HG03575 (cell line): ENCODE measurements around the gene DBX1.
"Not testable (repeated sequence)": the region's sequence is repeated elsewhere in the genome, so short reads cannot be mapped to it uniquely, and the experiment has no call there.

Experiments used
- ATAC-seq: cut with Tn5 transposase; IDR thresholded peaks from one replicate; pipeline ENCODE4 v1.9.1; 2021; ENCODE audit not compliant: unreplicated experiment, insufficient number of reproducible peaks, low FRiP score; ENCODE audit errors: extremely low read depth

Gene DBX1

DNA sequence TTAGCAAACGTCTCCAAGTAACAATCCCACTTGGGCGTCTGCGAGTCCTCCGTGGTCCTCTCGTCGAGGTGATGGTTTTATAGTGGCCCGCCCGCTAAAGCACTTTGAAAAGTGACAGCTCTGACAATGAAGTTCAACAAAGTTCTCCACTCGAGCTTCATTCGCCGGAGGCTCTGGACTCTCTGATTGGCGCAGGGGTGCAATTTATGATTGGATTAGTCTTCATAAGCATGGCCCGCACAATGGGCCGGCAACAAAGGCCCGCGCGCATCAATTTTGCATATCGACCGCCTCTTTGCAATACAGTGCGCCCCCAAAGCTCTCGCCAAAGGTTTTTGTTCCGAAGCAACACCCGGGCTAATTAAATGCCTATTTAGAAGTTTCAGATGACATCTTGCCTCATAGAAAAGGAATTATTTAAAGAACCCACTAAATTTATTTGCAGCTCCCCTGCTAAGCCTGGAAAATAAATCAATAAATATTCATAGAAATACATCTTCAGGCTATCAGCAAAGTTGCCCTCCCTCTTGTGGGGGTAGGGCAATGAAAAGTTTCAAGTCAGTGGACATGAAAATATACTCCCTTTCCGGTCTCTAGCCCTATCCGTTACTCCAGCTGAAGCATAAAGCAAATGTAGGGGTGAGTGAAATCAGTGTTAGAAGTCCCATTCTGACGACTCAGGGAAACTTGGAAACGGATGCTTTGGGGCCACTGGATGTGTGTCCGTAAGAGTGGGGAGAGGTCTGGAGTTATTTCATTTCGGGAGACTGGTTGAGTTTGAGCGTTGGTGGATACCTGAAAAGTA is at the start of gene DBX1:
Gene DBX1, minus strand, starts transcription at position 51 of the 805 bp plus-strand sequence. CDS start 151 bp downstream, outside the sequence.
- no peak for ATAC-seq

DNA sequence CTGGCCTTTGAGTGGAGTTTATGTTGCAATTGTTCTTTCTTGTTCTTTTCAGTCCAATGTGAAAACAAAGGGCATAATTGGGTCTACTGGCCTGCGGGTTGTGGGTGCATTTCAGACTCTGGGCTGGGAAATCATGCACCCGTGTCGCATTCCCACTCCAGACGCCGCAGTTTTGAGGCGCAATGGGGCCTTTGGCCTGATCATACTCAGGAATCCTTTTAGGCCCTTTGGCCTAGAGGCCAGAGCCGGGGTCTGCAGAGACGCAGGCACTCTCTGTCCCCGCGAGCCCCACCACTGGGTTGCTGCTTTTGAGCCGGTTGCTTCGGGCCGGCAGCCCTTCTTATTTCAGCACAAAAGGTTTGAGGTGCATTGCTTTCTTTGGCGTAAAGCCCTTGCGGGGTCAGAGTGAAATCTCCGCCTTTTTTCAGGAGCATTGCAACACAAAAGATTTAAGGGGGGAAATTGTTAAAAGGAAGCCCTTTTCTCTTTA is 48.4 kb upstream of the DBX1 start:
- ATAC-seq = no peak

GRCh38 chr11:20207781-20208621 is 47.7 kb upstream of the DBX1 start:
- ATAC-seq = no peak

DNA sequence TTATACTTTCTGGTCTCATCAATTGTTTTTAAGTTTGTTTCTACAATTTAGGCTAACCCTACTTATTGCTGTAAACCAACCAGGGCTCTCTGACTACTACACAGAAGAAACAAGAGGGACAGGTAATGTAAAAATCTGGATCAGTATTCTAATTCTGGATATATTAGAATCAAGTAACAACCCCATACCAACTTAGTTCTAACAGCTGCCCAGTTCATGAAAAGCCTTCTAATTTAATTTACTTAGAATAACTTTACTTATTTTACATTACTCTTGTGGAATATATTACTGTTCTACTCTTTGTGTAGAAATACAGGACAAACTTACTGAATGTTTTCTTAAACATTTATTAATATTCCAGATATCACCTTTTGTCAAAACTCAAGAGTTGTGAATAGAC is 45.5 kb upstream of the DBX1 start:
- no peak for ATAC-seq

GRCh38 chr11:20204681-20205080 is 44.4 kb upstream of the DBX1 start:
- ATAC-seq = no peak

DNA sequence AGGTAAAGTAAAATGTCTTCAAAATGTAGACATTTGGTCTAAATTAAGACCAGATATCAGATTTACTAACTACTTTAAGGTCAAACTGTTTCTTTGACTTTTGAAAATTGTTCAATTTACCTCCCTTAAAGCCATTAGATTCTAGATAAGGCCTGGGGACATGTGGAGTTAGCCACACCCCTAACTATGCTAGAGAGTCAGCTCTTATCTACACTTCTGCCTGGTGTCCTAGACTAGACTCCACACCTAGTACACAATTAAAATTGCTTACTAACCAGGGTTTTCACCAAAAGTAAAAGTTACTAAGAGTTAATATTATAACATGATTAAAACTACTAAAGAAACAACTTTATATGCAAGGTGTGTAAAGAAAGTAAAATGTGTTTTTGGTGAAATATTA is 43.6 kb upstream of the DBX1 start:
- no peak for ATAC-seq

DNA sequence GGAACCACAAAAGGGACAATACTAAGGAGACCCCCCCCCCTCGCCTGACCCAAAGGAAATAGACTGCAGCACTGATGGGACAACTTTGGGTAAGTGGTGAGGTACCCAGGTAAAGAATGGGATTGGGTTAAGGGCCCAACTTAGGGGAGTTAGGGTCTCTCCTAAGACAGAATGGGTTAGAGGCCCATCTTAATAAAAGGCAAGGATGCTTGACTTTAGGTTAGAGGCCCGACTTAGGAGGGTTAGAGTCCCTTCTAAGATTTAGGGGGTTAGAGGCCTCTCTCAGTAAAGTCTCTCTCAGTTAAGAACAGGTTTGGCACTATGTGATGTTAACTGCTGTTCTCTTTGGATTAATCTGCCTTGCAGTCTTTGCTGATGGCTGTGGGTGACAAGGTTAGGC is 41.0 kb upstream of the DBX1 start:
- ATAC-seq = no peak

GRCh38 chr11:20200331-20200955 is 40.2 kb upstream of the DBX1 start:
- ATAC-seq = not testable (repeated sequence)

GRCh38 chr11:20197881-20198280 is 37.6 kb upstream of the DBX1 start:
- ATAC-seq = no peak

DNA sequence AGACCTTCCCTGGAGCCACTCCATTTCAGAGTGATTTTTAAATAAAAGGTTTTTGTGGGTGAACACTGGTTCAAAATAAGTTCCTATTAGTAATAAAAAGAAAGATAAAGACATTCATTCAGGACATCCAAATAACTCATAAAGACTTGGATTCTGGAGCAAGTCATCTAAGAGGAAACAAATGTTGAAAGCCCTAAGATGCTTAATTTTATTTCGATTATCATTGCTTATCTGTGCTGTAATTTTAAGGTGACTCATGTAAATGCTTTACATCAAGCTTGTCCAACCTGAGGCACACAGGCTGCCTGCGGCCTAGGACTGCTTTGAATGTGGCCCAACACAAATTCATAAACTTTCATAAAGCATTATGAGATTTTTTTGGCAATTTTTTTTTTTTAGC is 34.2 kb upstream of the DBX1 start:
- ATAC-seq = no peak

GRCh38 chr11:20193307-20193706 is 33.0 kb upstream of the DBX1 start:
- no peak for ATAC-seq

DNA sequence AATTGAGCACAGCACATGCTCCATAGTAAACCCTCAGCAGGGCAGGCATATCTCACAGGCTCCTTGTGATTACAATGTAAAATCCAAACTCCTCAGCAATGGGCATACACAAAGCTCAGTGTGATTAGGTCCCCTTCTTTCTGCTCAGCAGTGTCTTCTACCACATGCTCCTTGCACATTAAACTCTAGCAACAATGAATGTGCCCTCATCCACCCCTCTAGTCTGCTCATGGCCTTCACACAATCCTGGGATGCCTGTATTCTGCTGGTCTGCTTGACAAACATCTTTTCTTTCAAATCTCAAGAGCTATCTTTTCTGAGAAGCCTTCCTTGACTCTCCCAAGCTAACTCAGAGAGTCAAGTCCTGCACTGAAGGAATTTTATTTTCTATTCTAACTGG is 32.4 kb upstream of the DBX1 start:
- no peak for ATAC-seq

DNA sequence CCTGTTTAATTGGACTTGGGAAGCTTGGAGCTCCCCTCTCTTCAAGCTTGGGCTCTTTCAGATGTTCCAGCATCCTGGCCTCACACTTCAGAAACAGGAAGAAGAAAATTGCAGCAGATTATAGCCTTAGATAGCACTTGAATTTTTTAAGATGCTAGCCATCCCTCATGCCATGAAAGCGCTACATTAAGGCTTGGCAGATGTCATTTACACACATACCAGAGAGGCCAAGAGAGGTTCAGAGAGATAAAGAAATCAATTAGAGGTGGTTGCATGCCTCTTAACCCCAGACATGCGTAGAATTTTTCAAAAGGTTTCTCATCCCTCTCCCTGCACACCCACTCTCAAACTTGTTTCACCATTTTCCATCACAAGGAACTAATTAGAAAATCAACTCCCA is 31.9 kb upstream of the DBX1 start:
- no peak for ATAC-seq

DNA sequence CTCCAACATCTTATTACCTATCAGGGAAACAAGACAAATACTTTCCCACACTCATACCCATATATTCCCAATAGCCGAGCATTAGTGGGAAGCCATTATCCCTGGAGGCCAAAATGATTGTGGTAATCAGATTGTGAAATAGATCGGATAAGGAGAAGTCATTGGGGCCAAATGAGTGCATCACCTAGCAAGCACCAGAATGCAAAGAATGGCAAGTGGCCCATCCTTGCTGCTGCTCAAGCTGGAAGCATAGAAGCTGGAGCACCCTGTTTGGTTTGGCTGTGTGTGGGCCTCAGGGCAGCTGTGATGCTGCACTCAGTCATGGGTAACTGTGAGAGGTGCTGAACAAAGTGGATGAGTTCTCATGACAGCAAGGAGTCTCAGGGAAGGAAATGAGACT is 18.7 kb upstream of the DBX1 start:
- ATAC-seq = no peak

DNA sequence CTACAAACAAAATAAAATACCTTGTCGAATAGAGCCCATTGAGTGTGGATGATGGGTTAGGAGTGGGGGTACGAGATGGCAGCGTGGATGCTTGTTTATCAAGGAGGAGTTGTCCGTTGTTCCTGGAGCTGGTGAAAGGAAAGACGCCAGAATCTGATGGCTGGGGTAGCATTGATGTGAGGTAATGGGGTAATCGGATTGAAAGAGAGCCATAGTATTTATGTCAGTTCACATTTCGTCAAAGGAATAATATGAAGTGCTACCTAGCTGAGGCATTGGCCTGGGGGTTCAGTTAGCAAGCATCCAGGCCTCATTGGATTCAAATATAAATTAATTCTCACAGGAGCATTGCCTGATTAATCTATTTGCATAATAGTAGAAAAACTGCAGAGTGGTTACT is 16.9 kb upstream of the DBX1 start:
- ATAC-seq = no peak

- no peak for ATAC-seq
Observed at GRCh38 chr11:20172721-20173447, 12.6 kb upstream of the DBX1 start.

DNA sequence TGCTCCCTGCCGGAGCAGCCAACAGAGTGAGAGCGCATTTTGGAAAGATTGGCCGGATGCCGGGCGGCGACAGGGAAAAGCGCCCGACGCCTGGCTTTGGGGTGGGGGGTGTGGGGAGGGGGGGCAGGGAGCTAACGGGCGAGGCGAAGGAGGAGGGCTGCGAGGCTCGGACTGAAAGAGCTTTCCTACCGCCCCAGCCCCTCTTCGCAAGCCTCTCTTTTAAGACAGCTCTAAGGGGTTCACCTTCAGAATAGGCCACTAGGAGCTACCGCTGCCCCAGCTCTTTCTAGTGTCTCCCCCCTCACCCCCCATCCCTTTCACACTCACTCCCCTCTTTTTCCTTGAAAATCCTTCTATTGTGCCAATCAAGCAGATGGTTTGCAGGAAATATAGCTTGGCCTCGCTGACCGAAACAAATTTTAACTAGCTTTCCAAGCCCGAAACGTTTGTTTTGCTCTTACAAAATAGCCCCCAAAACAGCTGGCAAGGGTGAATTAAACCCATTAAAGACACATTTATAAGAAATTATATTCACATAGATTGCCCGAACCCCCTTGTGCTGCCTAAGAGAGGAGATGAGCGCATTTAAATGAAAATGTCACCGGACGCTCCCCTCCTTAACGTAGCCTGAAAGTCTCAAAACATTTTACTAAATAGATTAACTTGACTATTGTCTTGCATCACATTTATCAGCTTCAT is 3.7 kb upstream of the DBX1 start:
- no peak for ATAC-seq
